Fibroblast of lung (primary cell): ENCODE measurements around the gene TUBGCP2.

Source experiments
- EZH2 ChIP-seq: IDR thresholded peaks from 2 replicates; pipeline ENCODE4 v1.5.1; 2012; ENCODE audit warnings: low read length, control low read depth, mild to moderate bottlenecking; ENCODE audit errors: missing control alignments
- TF ChIP-seq, protein P1 (sequence below), 2 donors: IDR thresholded peaks in 1 of 2; conservative IDR thresholded peaks in 1 of 2; 1 replicate in 1 of 2; 2 replicates in 1 of 2; pipeline ENCODE4 v1.5.1; 2011 to 2012; ENCODE audit warnings: low read length in 2 of 2, control low read depth in 1 of 2, inconsistent platforms in 1 of 2, low read depth in 1 of 2, mild to moderate bottlenecking in 1 of 2

DNA sequence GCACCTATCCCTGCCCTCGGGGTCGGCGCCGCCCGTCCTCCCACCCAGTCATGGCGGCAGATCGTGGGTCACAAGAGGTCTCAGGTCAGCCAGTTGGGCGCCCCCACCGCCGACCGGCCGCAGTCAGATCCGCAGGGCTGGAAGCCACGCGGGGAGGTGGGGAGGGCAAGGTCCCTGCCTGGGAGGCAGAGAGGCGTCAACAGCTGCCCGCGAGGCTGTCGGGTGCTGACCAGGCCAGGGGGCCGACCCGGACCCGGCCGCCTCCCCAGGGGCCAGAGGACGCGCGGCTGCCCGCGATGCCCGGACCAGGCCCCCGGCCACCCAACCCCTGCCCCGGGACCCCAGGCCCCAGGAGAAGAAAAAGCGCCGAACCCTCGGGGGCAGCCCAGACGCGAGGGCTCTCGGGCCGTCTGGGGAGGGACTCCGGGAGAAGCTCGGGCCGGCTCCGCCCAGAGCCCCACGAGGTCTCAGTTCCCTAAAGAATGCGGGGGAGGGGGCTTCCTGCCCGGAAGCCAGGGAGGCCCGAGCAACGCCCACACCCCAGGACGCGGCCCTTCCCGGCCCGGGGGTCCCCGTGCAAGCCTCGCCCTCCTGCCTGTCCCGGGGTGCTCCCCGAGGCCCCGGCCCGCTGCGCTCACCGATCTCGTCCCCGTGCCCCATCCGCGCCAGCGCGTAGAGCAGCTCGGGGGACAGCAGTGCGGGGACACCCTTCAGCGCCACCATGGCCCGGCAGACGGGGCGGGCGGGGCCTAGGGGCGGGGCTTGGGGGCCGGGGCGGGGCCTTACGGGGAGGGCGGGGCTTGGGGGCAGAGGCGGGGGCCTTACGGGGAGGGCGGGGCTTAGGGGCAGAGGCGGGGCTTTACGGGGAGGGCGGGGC is 48.9 kb upstream of the TUBGCP2 start, which contains the start of gene FUOM:
- TF ChIP-seq EZH2: no peak
- TF ChIP-seq, protein P1, sequence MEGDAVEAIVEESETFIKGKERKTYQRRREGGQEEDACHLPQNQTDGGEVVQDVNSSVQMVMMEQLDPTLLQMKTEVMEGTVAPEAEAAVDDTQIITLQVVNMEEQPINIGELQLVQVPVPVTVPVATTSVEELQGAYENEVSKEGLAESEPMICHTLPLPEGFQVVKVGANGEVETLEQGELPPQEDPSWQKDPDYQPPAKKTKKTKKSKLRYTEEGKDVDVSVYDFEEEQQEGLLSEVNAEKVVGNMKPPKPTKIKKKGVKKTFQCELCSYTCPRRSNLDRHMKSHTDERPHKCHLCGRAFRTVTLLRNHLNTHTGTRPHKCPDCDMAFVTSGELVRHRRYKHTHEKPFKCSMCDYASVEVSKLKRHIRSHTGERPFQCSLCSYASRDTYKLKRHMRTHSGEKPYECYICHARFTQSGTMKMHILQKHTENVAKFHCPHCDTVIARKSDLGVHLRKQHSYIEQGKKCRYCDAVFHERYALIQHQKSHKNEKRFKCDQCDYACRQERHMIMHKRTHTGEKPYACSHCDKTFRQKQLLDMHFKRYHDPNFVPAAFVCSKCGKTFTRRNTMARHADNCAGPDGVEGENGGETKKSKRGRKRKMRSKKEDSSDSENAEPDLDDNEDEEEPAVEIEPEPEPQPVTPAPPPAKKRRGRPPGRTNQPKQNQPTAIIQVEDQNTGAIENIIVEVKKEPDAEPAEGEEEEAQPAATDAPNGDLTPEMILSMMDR (conservative IDR thresholded peaks at IDR 0.05 in 1 of 2, IDR thresholded peaks at IDR 0.05 in 1 of 2; ENCODE audit: low read depth in 1 of 2, low read length in 2 of 2): no peak
